ENCODE measurements around the gene SMIM14.

The SMIM14 gene

DNA sequence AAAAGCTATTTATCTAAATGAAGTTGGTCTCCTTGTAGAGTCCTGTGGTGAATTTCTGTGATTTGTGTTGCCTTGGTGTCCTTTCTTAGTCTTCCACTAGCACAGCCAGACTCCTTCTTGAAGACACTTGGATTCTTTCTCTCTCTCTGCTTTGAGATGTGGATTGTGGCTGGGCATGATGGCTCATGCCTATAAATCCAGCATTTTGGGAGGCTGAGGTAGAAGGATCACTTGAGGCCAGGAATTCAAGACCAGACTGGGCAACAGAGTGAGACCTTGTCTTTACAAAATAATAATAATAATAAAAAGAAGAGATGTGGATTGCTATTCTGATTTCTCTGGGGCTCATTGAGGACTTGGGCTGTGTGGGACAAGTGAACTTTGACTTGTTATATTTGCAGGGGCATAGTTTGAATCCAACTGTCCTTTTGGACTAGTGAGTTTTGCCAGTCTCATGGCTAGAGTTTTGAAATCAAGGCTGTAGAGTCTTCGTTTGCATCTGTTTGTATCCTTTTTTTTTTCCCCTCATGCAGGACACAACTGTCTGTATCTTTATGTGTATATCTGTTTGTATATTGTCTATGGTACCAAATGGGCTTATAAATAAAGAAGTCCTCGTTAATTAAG is 11.1 kb upstream of the SMIM14 start:
- no peak for TF ChIP-seq SIN3A (IDR thresholded peaks at IDR 0.05; ENCODE audit: borderline replicate concordance, insufficient read depth, low read length)
- TF ChIP-seq POLR2AphosphoS5 (IDR thresholded peaks at IDR 0.05; ENCODE audit: low read depth, low read length): no peak
- no peak for TF ChIP-seq TAF1 (IDR thresholded peaks at IDR 0.05; ENCODE audit: borderline replicate concordance, insufficient read depth, low read length)
- TF ChIP-seq FOXP2 (optimal IDR thresholded peaks at IDR 0.05; ENCODE audit: borderline replicate concordance, extremely low read depth, extremely low read length, insufficient read depth): no peak
- TF ChIP-seq, protein P1, sequence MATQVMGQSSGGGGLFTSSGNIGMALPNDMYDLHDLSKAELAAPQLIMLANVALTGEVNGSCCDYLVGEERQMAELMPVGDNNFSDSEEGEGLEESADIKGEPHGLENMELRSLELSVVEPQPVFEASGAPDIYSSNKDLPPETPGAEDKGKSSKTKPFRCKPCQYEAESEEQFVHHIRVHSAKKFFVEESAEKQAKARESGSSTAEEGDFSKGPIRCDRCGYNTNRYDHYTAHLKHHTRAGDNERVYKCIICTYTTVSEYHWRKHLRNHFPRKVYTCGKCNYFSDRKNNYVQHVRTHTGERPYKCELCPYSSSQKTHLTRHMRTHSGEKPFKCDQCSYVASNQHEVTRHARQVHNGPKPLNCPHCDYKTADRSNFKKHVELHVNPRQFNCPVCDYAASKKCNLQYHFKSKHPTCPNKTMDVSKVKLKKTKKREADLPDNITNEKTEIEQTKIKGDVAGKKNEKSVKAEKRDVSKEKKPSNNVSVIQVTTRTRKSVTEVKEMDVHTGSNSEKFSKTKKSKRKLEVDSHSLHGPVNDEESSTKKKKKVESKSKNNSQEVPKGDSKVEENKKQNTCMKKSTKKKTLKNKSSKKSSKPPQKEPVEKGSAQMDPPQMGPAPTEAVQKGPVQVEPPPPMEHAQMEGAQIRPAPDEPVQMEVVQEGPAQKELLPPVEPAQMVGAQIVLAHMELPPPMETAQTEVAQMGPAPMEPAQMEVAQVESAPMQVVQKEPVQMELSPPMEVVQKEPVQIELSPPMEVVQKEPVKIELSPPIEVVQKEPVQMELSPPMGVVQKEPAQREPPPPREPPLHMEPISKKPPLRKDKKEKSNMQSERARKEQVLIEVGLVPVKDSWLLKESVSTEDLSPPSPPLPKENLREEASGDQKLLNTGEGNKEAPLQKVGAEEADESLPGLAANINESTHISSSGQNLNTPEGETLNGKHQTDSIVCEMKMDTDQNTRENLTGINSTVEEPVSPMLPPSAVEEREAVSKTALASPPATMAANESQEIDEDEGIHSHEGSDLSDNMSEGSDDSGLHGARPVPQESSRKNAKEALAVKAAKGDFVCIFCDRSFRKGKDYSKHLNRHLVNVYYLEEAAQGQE (IDR thresholded peaks at IDR 0.05; ENCODE audit: insufficient read depth in 1 of 2, low read depth in 2 of 2, low read length in 2 of 2): no peak

DNA sequence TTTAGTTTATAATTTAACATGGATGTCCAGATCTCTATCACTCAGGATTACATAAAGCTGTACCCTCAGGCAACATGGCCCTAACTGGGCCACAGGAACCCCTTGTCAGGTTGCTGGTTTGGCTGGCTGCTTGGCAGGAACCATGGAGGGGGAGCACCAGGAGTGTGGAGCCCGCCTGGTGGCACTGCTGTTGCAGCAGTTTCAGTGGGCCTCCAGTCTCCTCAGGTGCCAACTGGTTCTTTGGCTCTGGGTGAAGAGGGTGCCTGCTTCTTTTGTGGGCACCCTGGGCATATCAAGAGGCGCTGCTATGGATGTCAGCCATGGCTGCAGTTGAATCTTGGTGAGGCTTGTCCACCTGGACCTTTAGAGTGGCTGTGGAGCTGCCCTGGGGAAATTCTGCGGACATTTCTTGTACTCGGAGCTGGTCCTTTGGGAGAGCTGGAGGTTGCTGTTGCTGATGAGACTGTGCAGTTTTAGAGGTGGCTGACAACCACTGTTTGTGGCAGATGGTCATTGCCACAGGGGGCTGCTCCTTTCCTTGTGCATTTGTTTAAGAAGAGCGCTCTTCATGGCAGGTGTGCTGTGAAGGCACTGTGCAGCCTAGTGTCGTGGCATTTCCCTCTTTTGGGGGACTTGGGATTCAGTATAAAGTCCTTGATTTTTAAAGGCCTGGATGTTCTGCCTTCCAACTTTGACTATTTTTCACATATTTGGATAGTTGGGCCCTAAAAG is 10.3 kb upstream of the SMIM14 start:
- TF ChIP-seq TAF1 (IDR thresholded peaks at IDR 0.05; ENCODE audit: borderline replicate concordance, insufficient read depth, low read length) (no peak), SIN3A (IDR thresholded peaks at IDR 0.05; ENCODE audit: borderline replicate concordance, insufficient read depth, low read length) (no peak), FOXP2 (optimal IDR thresholded peaks at IDR 0.05; ENCODE audit: borderline replicate concordance, extremely low read depth, extremely low read length, insufficient read depth) (no peak), POLR2AphosphoS5 (IDR thresholded peaks at IDR 0.05; ENCODE audit: low read depth, low read length) (no peak)
- TF ChIP-seq, protein P1 (IDR thresholded peaks at IDR 0.05; ENCODE audit: insufficient read depth in 1 of 2, low read depth in 2 of 2, low read length in 2 of 2): no peak

DNA sequence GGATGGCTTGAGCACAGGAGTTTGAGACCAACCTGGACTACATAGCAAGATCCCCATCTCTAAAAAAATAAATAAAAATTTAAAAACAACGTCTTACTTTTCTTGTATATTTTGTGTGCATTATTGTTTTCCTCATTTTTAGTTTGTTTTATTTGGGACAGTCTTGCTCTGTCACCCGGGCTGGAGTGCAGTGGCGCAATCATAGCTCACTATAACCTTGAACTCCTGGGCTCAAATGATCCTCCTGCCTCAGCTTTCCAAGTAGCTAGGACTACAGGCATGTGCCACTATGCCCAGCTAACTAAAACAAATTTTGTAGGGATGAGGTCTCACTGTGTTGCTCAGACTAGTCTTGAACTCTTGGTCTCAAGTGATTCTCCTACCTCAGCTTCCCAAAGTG is 9.5 kb upstream of the SMIM14 start:
- TF ChIP-seq FOXP2 (optimal IDR thresholded peaks at IDR 0.05; ENCODE audit: borderline replicate concordance, extremely low read depth, extremely low read length, insufficient read depth) (no peak), TAF1 (IDR thresholded peaks at IDR 0.05; ENCODE audit: borderline replicate concordance, insufficient read depth, low read length) (no peak), SIN3A (IDR thresholded peaks at IDR 0.05; ENCODE audit: borderline replicate concordance, insufficient read depth, low read length) (no peak)

DNA sequence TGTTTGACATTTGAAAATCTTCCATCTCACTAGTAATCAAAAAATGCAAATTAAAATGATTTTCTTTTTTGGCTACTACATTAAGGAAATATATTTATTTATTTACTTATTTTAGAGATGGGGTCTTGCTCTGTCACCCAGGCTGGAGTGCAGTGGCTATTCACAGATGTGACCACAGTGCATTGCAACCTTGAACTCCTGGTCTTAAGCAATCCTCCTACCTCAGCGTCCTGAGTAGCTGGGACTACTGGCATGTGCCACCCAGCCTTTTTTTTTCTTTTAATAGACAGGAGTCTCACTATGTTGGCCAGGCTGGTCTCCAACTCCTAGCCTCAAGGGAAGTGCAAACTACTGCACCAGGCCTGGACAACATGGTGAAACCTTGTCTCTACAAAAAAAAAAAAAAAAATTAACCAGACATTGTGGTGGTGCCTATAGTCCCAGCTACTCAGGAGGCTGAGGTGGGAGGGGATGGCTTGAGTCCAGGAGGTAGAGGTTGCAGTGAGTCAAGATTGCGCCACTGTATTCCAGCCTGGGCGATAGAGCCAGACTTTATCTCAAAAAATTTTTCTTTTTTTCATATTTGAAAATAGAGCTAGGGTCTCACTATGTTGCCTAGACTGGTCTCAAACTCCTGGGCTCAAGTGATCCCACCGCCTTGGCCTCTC is 4.4 kb upstream of the SMIM14 start:
- TF ChIP-seq TAF1 (IDR thresholded peaks at IDR 0.05; ENCODE audit: borderline replicate concordance, insufficient read depth, low read length) (no peak), FOXP2 (optimal IDR thresholded peaks at IDR 0.05; ENCODE audit: borderline replicate concordance, extremely low read depth, extremely low read length, insufficient read depth) (no peak), SIN3A (IDR thresholded peaks at IDR 0.05; ENCODE audit: borderline replicate concordance, insufficient read depth, low read length) (no peak), POLR2AphosphoS5 (IDR thresholded peaks at IDR 0.05; ENCODE audit: low read depth, low read length) (no peak)
- TF ChIP-seq, protein P1 (IDR thresholded peaks at IDR 0.05; ENCODE audit: insufficient read depth in 1 of 2, low read depth in 2 of 2, low read length in 2 of 2): no peak

DNA sequence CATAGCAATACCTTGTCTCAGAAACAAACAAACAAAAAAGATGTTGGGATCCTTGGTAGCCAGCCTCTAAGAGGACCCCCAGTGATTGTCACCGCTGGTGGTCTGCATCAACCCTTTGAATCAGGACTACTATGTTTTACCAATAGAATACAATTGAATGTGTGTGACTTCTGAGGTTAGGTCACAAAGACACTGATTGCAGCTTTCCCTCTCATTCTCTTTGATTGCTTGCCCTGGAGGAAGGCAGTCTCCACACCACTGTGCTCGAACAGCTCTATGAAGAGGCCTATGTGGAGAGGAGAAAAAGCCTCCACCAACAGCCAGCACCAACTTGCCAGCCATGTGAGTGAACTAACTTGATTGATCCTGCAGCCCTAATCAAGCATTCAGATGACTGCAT is 2.8 kb upstream of the SMIM14 start:
- TF ChIP-seq POLR2AphosphoS5 (IDR thresholded peaks at IDR 0.05; ENCODE audit: low read depth, low read length): no peak
